ENCODE measurements around the gene SNRNP25. TPM values are rescaled to one million over a fixed set of nuclear protein-coding genes. Genes with fewer than 3 reads are reported as not detected.

The SNRNP25 gene
- total and polyA plus RNA-seq, 9 of the 15 experiments (the other 6 are each of a cell fraction or from before 2014, with no cell fraction given) = 59.0 to 176 (median 108) TPM

GRCh38 chr16:77807-78443 is 24.3 kb downstream of the SNRNP25 start, which contains the start of gene MPG (continued):
- TF ChIP-seq KHSRP (IDR thresholded peaks at IDR 0.05) = no peak
- TF ChIP-seq DPF2 (IDR thresholded peaks at IDR 0.05) = no peak
- TF ChIP-seq ZNF436 (CRISPR knock-in tag; IDR thresholded peaks at IDR 0.05) = no peak
- TF ChIP-seq HDAC8 (tag; IDR thresholded peaks at IDR 0.05) = no peak
- TF ChIP-seq MAZ (CRISPR knock-in tag; conservative IDR thresholded peaks at IDR 0.05 in 1 of 2, IDR thresholded peaks at IDR 0.05 in 1 of 2) = peak; percentile 70 to 89
- 0 out of 2 replicates have a peak, but pooled peaks have one; percentile 28 for TF ChIP-seq GABPB1 (CRISPR knock-in tag; IDR thresholded peaks at IDR 0.05)
- TF ChIP-seq MXI1 (IDR thresholded peaks at IDR 0.05; ENCODE audit: low read depth, low read length) = peak; percentile 91
- no peak for TF ChIP-seq SREBF1 (IDR thresholded peaks at IDR 0.05; ENCODE audit: borderline replicate concordance, low read depth, low read length)
- TF ChIP-seq POLR2H (tag; IDR thresholded peaks at IDR 0.05; ENCODE audit: low read depth) = no peak
- TF ChIP-seq SREBF2 (CRISPR knock-in tag; IDR thresholded peaks at IDR 0.05) = no peak
- no peak for TF ChIP-seq RFX1 (IDR thresholded peaks at IDR 0.05)
- no peak for TF ChIP-seq JUN (IDR thresholded peaks at IDR 0.05; ENCODE audit: borderline replicate concordance, low read depth, low read length)
- no peak for TF ChIP-seq JUN (CRISPR knock-in tag; IDR thresholded peaks at IDR 0.05; ENCODE audit: borderline replicate concordance)
- TF ChIP-seq ZBTB33 (CRISPR knock-in tag; IDR thresholded peaks at IDR 0.05) = no peak
- no peak for TF ChIP-seq CC2D1A (IDR thresholded peaks at IDR 0.05)
- peak; percentile 21; the same call in 1 of the 2 replicates for TF ChIP-seq ZNF592 (IDR thresholded peaks at IDR 0.05)
- TF ChIP-seq THAP7 (CRISPR knock-in tag; IDR thresholded peaks at IDR 0.05) = no peak
- no peak for TF ChIP-seq RBBP5 (IDR thresholded peaks at IDR 0.05; ENCODE audit: borderline replicate concordance, insufficient read depth, low read length, poor library complexity, severe bottlenecking)
- no peak for TF ChIP-seq EHMT2 (IDR thresholded peaks at IDR 0.05)
- TF ChIP-seq RHOXF2B (CRISPR knock-in tag; conservative IDR thresholded peaks at IDR 0.05) = no peak
- TF ChIP-seq TFE3 (CRISPR knock-in tag; IDR thresholded peaks at IDR 0.05) = no peak
